HG03175 (cell line): ENCODE measurements around the gene CCDC28A.
A peak's percentile ranks its signal among the peaks of the same experiment; 100 is the strongest.

Experiments used
- ATAC-seq: cut with Tn5 transposase; IDR thresholded peaks from one replicate; pipeline ENCODE4 v1.9.1; 2021; ENCODE audit warnings: mild to moderate bottlenecking, moderate library complexity; ENCODE audit not compliant: unreplicated experiment

Gene CCDC28A

DNA sequence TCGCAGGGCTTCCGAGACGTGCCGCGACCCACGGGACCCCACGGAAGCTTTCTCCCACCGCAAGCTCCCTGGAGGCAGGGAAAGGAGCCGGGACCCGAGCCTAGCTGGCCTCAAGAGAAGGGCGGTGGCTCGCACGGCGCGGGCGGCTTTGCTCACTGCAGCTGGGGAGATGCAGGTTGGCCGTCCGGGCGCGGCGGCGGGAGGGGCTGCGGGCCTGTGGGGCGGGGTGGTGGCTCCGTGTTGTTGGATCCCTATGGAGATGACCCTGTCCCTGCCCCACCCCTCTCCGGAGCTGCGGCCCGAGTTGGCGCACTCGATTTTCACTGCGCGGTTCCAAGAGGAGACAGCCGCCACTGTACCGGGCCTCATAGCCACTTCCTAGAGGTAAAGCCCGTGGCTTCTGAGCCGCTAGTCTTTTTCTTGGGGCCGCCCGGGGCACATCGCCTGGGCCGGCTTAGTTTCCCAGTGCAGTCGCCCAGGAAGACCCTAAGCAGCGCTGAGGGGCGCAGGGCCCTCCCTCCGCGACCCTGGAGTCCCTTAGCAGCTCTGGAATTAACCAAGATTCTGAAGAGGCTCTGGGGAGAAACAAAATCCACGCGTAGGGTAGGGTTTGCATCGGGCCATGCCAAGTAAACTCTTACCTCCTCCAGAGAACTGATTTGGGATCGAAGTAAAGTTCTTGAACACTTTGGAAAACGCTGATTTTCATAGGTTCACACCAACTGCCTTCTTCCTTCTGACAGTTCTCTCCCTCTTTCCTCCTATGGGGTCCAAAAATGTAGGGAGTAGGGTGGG is 22.4 kb downstream of the CCDC28A start, which contains the start of gene ECT2L:
Gene ECT2L, plus strand, starts transcription at position 279 of the 795 bp plus-strand sequence. CDS start 17,188 bp downstream, outside the sequence.
- no peak for ATAC-seq

DNA sequence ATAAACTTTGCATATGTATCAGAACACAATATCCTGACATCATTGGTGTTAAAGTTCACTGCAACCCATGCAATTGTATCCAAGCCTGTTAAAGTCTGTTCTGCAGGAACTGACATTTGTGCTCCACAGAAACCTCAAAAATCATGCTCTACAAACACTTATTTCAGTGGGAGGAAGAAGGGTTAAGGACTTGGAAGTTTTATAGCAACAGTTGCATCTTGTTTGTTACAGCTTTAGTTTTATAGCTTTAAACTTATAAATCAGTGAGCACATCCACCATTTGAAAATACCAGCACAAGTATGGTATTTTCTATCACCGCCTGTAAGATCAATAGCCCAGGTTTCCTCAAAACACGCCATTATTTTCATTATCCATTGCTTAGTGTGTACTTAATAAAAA is 23.2 kb downstream of the CCDC28A start:
- ATAC-seq: no peak

DNA sequence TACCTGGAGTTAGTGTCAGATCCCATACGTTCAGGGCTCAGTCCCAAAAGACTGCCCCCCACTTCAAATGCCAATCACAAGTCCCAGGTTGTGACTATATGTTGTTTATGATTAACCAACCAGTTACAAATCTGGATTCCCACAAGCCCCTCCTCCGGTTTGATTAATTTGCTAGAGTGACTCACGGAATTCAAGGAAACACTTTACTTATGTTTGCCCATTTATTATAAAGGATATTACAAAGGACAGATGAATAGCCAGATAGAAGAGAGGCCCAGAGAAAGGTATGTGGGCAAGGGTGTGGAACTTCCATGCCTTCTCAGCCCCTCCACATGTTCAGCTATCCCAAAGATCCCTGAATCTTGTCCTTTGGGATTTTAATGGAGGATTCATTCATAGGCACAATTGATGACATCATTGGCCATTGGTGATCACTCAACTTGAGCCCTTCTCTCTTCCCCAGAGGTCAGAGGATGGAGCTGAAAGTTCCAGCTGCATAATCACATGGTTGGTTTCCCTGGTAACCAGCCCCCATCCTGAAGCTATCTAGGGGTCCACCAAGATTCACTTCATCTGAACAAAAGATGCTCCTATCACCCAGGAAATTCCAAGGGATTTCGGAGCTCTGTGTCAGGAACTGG is 24.4 kb downstream of the CCDC28A start:
- no peak for ATAC-seq

DNA sequence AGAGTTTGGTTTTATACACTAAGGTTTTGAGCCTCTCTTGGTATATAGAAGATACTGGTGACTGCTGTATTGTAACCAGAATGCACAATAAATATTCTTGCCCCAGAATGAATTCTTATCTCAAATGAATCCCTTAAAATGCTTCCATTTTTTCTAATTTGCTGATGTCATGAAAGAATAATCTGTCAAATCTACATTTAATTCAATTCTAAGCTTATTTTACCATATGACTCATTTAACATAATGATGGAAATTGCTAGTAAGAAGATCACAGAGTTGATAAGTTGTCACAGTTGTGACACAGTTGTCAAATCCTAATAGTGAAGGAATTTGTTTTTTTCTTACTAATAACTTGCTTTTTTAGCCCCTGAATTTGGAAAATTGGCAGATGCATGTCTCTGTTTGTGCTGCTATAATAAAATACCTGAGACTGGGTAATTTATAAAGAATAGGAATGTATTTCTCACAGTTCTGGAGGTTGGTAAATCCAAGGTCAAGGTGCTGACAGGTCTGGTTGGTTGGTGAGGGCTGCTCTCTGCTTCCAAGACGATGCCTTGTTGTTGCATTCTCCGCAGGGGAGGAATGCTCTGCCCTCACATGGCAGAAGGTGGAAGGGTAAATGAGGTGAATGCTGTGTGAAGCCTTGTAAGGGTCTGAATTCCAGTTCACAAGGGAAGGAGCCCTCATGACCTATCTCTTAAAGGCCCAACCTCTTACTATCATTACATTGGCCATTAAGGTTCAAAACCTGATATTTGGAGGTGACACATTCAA is 27.0 kb downstream of the CCDC28A start:
- no peak for ATAC-seq

DNA sequence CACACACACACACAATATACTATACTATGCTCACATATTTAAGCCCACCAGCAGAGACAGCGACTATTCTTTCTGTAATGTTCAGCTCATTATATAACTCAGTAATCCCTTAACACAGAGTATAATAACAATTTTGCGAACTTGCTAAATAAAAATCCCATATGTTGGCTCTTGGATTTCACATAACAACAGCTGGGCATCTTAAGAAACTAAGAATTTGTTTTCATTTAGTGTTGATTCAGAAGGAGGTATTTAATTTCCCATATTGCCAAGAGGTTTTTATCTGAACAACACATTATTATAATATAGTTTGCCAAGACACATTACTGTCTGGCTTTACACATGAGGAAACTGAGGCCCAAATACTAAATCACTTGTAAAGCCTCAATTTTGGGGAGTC is 29.8 kb downstream of the CCDC28A start:
- no peak for ATAC-seq

DNA sequence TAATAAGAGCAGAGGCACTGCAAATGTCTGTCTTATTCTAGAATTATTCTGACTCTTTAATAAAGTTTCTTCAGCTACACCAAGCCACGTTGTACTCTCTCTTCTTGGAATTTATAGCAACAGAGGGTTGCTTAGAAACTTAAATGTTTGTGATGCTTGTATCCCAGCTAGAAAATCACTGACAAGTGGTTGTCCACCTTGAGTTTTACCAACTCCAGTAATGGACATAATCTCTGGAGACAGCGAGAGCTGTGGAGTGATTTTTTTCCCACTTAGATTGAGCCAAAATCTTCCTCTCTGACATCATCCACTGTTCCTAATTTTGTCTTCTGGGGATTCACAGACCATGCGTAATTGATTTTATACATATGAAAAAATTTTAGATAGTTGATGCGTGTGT is 30.3 kb downstream of the CCDC28A start:
- no peak for ATAC-seq

DNA sequence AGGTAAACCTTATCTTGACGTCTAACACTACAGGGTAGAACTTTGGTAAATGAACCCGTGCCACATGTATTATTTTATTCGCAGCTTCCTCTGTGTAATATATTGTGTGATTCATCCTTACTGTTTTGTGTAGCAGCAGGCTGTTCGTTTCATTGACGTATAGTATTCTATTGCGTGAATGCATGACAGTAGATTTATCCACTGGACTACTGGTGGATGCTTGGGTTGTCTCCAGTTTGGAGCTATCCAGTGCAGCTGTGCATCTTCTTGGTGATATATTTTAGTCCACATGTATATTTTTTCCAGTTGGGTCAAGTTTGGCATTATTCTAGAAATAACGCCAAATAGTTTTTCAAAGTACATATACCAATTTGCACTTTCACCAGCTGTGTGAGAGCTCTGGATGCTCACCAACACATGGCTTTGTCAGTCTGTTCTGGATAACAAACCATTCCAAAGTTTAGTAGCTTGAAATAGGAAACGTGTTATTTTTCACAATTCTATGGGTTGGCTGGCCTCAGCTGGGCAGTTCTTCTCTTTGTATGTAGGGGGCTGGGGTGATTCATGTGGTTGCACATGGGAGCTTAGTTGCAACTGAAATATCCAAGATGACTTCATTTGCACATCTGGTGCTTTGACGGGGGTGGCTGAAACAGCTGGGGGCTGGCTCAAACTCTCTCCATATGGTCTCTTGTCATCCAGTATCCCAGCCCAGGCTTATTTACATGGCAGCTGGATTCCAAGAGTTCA is 31.6 kb downstream of the CCDC28A start:
- ATAC-seq: no peak

DNA sequence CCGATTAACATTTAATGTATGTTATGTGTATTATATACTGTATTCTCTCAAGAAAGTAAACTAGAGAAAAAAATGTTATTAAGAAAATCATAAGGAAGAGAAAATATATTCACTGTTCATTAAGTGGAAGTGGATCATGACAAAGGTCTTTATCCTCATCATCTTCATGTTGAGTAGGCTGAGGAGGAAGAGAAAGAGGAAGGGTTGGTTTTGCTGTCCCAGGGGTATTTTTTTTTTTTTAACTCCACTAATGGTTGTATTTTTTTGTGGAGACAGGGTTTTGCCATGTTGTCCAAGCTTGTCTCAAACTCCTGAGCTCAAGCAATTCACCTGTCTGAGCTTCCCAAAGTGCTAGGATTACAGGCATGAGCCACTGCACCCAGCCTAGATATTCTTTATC is 33.3 kb downstream of the CCDC28A start:
- no peak for ATAC-seq

DNA sequence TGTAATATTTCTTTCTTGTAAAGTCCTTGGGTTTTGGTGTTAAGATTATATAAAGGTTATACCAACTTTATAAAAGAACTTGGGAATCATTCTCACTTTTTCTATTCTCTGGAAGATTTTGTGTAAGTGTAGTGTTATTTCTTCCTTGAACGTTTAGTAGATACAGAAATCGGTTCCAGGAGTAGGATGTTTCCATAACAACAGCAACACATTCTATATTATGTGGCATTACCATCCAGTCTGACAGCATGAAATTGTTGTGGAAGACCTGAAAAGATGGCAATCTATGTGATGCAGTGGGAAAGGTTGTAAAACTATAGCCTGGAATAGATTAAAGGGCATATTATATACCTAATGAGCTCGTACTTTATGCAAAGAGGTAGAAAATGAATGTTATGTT is 36.1 kb downstream of the CCDC28A start:
- ATAC-seq: no peak

DNA sequence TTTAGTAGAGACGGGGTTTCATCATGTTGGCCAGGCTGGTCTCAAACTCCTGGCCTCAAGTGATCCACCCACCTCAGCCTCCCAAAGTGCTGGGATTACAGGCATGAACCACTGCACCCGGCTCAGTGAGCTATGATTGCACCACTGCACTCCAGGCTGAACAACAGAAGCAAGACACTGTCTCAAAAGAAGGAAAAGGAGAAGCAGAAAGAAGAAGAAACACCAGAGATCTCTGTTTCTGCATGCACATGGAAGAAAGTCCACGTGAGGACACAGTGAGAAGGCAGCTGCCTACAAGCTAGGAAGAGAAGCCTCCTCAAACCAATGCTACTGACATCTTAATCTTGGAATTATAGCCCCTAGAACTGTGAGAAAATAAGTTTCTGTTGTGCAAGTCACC is 38.3 kb downstream of the CCDC28A start:
- ATAC-seq: no peak

DNA sequence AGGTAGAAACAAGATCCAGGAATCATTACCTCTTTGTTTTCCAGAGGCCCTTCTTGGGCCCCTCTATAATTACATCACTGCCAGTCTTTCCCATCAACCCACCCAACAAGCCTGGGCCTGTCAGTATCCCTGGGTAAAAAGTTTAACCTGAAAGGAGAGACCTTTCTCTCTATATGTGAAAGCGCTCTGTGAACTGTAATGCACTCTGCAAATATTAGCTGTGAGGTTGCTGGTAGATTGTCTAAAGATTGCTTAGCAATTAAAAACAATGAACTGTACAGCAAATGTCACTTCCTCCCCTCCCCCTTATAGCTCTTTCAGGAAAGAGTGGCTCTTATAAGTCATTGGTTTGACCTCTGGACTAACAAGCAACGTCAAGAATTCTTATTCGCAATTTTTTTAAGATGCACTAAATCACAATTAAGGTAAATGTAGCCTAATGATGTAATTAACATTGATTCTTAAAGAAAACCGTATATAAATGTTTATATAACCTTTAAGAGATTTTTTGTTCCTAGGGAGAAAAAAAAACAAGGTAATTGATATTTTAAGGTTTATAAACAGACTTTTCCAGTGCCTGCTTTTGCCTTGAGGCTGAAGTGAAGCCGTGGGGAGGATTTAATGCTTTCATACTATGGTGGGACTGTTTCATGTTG is 40.7 kb downstream of the CCDC28A start:
- ATAC-seq: no peak

DNA sequence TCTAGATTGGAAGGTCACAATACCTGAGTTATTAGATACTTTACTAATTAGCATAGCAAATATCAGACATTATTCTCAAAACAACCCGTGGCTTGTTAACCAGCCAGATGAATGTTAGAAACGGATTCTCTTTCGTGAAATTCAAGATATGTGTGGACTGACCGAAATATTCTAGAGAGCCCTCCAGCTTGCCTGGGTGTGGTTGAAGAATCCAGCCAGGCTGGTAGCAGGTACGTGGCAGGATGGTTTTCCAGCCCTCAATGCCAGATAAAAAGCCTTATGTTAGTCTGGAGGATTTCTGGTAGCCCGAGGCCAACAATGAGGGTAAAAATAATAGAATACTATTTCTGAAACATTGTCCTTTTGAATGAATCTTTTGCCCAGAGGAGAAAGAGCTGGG is 41.7 kb downstream of the CCDC28A start:
- ATAC-seq: no peak

DNA sequence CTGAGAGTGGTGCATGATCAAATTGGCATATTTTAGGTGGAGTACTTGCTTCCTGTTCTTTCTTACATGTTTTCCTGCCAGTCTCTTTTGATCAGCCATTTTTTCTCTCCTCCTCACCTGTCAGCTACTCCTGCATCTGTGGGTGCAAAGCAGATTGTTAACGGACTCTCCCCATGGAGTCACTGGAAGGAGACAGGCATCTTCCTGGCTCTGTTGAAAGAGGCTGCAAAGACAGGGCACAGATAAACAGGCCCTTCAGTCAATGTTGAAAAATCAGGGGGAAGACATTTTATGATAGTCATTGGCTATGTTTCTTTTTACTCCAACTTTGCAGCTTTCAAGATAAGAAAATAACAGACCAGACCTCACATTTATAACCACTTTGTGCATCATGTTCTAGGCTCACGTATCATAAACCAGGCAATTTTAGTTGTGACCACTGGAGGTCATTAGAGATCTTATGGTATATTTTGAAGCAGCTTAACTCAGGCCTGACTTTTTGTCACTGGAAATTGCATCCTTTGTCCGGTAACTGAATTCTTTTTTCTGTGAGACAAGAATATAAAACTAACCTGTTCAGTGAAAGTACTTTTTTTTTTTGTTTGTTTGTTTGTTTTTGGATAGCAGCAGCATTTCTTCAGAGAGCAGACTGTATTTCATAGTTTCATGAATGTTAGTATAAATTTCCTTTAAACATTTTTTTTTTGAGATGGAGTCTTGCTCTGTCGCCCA is 42.4 kb downstream of the CCDC28A start:
- ATAC-seq: peak; percentile 70

DNA sequence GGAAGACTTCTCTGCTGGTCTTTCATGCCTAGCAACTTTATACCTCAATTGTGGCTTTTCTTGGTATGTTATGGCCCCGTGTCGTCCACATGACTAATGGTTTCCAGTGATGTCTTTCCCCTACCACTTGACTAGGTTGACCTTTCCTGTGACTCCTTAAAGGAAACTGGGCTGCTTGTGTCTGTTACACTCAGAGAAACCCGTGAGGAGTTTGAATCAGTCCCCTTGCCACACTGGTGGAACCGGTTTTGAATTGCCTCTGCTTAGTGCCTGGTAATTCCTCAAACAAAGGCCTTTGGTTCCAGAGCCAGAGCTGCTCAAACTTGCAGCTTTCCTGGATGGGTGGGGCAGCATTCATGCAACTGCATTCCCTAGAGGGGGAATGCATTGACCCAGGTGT is 44.2 kb downstream of the CCDC28A start:
- no peak for ATAC-seq

DNA sequence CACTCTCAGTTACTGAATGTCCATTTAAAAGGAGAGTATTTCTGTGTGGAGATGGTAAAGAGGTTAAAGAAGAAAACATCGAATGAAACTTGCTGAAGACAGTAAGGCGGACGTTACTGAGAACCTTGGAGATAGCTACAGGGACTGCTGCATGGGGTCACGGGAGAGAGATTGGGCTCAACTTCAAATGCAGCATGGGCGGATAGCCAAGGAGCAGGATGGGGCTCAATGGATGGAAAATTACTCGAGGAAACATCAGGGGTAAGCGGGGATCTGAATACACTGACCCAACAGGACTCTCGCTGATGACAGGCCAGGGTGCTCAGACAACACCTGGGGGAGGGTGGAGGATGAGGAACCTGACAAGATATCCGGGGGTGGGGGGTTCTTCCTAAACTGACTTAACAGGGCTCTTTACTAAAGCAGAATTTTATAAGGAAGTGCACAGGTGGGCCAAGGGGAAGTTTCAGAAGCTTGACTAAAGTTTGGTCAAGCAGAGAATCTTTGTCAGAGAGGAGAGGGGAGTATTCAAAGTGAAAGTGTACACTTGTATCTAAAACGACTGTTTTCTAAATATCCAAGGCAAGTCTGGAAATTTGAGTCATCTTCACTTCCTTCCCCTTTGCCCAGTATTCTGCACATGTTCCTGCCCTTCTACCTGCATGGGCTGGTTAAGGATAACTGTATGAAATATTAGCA is 45.1 kb downstream of the CCDC28A start:
- peak; percentile 67 for ATAC-seq

DNA sequence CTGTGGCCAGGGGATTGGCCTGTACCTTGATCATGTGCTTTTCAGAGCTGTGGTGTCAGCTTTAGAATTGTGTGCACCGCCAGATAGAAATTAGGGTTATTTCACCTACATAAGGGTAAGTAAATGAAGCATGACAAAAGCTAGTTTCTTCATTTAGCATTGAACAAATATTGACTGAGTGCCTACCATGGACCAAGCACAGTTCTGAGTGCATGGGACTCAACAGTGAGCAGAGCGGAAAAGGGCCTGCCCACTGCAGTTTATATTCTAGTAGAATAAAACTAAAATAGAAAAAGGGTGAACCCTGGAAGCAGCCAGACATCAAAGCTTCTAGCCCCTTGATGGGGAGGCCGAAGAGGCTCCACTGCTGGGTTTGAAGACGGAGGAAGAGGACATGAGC is 48.0 kb downstream of the CCDC28A start:
- ATAC-seq: no peak

DNA sequence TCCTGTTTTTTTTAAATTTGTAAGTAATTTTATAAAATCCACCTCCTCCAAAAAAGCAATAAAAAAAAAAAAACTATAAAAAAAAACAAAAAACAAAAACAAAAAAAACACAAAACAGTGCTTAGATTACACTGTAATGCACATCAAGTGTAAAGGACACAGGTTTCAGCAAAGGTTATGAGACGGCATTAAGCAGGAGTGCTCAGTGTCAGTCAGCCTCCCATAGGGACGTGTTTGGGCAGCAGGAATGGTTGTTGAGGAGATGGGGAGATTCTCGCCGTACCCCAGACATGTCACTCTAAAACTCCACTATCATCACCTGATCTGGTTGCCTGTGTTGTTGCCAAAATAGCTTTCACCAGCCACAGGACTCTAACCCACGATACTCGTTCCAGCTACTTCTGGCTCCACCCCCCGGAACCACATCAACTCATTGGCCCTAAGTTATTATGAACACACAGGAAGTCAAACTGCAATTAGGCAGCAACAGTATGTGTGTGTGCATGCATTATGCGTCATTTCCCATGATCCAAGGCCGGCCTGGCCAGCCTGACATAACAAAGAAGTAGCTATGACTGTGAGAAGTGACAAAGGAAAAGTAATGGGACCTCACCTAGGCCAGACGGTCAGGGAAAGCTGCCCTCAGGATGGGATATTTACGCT is 51.0 kb downstream of the CCDC28A start:
- ATAC-seq: no peak

DNA sequence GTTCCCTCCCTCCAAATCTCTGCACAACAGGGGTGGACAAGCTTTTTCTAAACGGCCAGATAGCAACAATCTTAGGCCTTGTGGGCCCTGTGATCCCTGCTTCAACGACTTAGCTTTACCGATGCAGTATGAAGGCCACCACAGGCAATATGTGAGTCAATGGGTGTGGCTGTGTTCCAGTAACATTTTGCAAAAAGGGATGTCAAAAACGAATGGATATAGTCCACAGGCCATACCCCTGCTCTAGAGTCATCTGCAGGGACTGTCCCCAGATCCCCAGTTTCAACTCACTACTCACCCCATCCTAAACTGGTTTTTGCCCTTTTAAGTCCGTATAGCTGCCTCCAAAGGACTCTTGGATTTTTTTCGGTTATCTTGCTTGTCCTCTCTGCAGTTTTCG is 56.7 kb downstream of the CCDC28A start:
- no peak for ATAC-seq

DNA sequence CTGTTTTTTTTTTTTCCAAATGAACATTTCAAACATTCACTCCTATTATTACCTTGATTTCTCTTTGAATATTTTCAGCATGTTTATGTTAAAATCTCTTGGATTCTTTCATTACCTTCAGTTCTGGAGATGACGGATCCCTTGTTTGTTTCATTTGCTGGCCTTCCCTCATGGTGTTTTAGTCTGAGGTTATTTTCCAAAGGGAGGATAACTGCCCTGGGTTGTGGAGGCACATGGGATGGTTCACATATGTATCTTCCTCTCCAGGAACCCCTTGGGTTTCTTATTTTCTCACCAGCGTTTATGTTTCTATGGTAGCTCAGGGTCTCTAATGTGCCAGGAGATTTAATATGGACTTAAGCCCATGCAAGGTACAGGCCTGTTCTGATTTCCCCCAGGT is 58.6 kb downstream of the CCDC28A start:
- no peak for ATAC-seq
